ENCODE measurements around the gene OMA1.

DNA sequence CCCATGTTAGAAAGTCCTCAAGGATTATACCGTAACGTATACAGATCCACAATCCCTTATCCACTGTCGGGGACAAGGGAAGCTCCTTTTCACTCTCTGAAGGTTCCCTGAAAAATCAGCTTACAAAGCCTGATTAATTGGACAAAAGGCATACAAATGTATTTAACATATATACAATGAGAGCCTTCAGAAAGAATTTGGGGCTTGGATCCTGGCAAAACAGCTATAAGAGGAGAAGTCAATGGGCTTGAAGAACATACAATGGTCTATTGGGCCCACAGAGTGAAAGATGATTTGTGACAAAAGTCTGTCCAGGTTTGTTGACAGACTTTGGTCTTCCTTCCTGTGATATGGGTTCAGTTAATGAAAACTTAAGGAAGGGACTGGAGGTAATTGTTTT, 19.8 kb upstream of the OMA1 start:
- TF ChIP-seq HDAC2 (IDR thresholded peaks at IDR 0.05) = no peak
- TF ChIP-seq, protein P1, sequence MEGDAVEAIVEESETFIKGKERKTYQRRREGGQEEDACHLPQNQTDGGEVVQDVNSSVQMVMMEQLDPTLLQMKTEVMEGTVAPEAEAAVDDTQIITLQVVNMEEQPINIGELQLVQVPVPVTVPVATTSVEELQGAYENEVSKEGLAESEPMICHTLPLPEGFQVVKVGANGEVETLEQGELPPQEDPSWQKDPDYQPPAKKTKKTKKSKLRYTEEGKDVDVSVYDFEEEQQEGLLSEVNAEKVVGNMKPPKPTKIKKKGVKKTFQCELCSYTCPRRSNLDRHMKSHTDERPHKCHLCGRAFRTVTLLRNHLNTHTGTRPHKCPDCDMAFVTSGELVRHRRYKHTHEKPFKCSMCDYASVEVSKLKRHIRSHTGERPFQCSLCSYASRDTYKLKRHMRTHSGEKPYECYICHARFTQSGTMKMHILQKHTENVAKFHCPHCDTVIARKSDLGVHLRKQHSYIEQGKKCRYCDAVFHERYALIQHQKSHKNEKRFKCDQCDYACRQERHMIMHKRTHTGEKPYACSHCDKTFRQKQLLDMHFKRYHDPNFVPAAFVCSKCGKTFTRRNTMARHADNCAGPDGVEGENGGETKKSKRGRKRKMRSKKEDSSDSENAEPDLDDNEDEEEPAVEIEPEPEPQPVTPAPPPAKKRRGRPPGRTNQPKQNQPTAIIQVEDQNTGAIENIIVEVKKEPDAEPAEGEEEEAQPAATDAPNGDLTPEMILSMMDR (IDR thresholded peaks at IDR 0.05) = no peak
- TF ChIP-seq, protein P2, sequence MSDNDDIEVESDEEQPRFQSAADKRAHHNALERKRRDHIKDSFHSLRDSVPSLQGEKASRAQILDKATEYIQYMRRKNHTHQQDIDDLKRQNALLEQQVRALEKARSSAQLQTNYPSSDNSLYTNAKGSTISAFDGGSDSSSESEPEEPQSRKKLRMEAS (IDR thresholded peaks at IDR 0.05) = no peak
- TF ChIP-seq, protein P3, sequence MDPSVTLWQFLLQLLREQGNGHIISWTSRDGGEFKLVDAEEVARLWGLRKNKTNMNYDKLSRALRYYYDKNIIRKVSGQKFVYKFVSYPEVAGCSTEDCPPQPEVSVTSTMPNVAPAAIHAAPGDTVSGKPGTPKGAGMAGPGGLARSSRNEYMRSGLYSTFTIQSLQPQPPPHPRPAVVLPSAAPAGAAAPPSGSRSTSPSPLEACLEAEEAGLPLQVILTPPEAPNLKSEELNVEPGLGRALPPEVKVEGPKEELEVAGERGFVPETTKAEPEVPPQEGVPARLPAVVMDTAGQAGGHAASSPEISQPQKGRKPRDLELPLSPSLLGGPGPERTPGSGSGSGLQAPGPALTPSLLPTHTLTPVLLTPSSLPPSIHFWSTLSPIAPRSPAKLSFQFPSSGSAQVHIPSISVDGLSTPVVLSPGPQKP (IDR thresholded peaks at IDR 0.05; ENCODE audit: low read depth, low read length) = no peak
- TF ChIP-seq, protein P4, sequence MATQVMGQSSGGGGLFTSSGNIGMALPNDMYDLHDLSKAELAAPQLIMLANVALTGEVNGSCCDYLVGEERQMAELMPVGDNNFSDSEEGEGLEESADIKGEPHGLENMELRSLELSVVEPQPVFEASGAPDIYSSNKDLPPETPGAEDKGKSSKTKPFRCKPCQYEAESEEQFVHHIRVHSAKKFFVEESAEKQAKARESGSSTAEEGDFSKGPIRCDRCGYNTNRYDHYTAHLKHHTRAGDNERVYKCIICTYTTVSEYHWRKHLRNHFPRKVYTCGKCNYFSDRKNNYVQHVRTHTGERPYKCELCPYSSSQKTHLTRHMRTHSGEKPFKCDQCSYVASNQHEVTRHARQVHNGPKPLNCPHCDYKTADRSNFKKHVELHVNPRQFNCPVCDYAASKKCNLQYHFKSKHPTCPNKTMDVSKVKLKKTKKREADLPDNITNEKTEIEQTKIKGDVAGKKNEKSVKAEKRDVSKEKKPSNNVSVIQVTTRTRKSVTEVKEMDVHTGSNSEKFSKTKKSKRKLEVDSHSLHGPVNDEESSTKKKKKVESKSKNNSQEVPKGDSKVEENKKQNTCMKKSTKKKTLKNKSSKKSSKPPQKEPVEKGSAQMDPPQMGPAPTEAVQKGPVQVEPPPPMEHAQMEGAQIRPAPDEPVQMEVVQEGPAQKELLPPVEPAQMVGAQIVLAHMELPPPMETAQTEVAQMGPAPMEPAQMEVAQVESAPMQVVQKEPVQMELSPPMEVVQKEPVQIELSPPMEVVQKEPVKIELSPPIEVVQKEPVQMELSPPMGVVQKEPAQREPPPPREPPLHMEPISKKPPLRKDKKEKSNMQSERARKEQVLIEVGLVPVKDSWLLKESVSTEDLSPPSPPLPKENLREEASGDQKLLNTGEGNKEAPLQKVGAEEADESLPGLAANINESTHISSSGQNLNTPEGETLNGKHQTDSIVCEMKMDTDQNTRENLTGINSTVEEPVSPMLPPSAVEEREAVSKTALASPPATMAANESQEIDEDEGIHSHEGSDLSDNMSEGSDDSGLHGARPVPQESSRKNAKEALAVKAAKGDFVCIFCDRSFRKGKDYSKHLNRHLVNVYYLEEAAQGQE (IDR thresholded peaks at IDR 0.05) = no peak
- TF ChIP-seq JUN (IDR thresholded peaks at IDR 0.05) = no peak
- no peak for TF ChIP-seq MAFK (IDR thresholded peaks at IDR 0.05; ENCODE audit: partially characterized antibody)
- TF ChIP-seq, protein P5, sequence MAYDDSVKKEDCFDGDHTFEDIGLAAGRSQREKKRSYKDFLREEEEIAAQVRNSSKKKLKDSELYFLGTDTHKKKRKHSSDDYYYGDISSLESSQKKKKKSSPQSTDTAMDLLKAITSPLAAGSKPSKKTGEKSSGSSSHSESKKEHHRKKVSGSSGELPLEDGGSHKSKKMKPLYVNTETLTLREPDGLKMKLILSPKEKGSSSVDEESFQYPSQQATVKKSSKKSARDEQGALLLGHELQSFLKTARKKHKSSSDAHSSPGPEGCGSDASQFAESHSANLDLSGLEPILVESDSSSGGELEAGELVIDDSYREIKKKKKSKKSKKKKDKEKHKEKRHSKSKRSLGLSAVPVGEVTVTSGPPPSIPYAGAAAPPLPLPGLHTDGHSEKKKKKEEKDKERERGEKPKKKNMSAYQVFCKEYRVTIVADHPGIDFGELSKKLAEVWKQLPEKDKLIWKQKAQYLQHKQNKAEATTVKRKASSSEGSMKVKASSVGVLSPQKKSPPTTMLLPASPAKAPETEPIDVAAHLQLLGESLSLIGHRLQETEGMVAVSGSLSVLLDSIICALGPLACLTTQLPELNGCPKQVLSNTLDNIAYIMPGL (CRISPR knock-in tag; IDR thresholded peaks at IDR 0.05; ENCODE audit: borderline replicate concordance) = no peak
- TF ChIP-seq POLR2A (IDR thresholded peaks at IDR 0.05; ENCODE audit: low read length) = no peak
- TF ChIP-seq FOSB (CRISPR knock-in tag; IDR thresholded peaks at IDR 0.05) = no peak
- no peak for TF ChIP-seq POLR2AphosphoS2 (conservative IDR thresholded peaks at IDR 0.05; ENCODE audit: low read length)
- no peak for TF ChIP-seq CHD2 (IDR thresholded peaks at IDR 0.05; ENCODE audit: low read length, partially characterized antibody)
- TF ChIP-seq MYC (IDR thresholded peaks at IDR 0.05; ENCODE audit: borderline replicate concordance, low read length) = no peak
- no peak for TF ChIP-seq JUNB (IDR thresholded peaks at IDR 0.05)

Data from A549 (cell line).